Kidney glomerular epithelial cell (primary cell): ENCODE measurements around the gene TBX10.
"Not testable (repeated sequence)": the region's sequence is repeated elsewhere in the genome, so short reads cannot be mapped to it uniquely, and the experiment has no call there.

Experiments
- DNase-seq: peaks from one replicate; lab custom pipeline; 2025; lab: John Stamatoyannopoulos, UW

The TBX10 gene

GRCh38 chr11:67664213-67664585 is 24.6 kb upstream of the TBX10 start:
- DNase-seq: no peak

GRCh38 chr11:67663532-67664212 is 24.1 kb upstream of the TBX10 start:
- DNase-seq: no peak

GRCh38 chr11:67662835-67663531 is 23.4 kb upstream of the TBX10 start:
- DNase-seq: no peak

GRCh38 chr11:67662142-67662834 is 22.7 kb upstream of the TBX10 start:
- no peak for DNase-seq

- not testable (repeated sequence) for DNase-seq
Observed at GRCh38 chr11:67660752-67661151, 21.2 kb upstream of the TBX10 start.

GRCh38 chr11:67659651-67660165 is 20.1 kb upstream of the TBX10 start:
- not testable (repeated sequence) for DNase-seq

- DNase-seq: no peak
Observed at GRCh38 chr11:67657300-67657699, 17.7 kb upstream of the TBX10 start.

- no peak for DNase-seq
Observed at GRCh38 chr11:67656278-67656922, 16.8 kb upstream of the TBX10 start.

GRCh38 chr11:67654225-67654624 is 14.7 kb upstream of the TBX10 start:
- DNase-seq: no peak

GRCh38 chr11:67652965-67653845 is 13.6 kb upstream of the TBX10 start:
- no peak for DNase-seq

GRCh38 chr11:67651976-67652781 is 12.6 kb upstream of the TBX10 start:
- no peak for DNase-seq

GRCh38 chr11:67649634-67650510 is 10.3 kb upstream of the TBX10 start:
- DNase-seq: no peak

GRCh38 chr11:67648796-67649613 is 9.4 kb upstream of the TBX10 start:
- DNase-seq: no peak

- DNase-seq: no peak
Observed at GRCh38 chr11:67648140-67648795, 8.7 kb upstream of the TBX10 start.

- no peak for DNase-seq
Observed at GRCh38 chr11:67647471-67647870, 7.9 kb upstream of the TBX10 start.

- DNase-seq: no peak
Observed at GRCh38 chr11:67646535-67647336, 7.2 kb upstream of the TBX10 start.
